ENCODE measurements around the gene NIT1.

DNA sequence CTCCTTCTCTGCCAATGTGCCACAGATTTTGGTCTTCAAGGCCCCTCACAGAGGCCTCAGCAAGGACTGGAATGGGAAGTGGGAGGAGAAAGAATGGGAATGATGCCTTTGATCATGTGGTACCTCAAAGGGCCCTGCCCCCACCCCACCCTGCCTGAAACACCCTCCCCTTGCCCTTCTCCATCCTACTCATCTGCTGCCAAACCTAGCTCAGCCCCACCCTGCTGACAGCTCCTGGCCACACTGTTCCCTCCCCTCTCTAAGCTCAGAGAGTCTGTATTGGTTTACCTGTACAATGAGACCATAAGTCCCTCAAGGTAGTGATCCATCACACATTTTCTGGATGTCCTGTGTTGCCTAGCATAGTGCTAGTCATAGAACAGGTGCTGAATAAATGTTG, 41.5 kb upstream of the NIT1 start:
- TF ChIP-seq, protein P1, sequence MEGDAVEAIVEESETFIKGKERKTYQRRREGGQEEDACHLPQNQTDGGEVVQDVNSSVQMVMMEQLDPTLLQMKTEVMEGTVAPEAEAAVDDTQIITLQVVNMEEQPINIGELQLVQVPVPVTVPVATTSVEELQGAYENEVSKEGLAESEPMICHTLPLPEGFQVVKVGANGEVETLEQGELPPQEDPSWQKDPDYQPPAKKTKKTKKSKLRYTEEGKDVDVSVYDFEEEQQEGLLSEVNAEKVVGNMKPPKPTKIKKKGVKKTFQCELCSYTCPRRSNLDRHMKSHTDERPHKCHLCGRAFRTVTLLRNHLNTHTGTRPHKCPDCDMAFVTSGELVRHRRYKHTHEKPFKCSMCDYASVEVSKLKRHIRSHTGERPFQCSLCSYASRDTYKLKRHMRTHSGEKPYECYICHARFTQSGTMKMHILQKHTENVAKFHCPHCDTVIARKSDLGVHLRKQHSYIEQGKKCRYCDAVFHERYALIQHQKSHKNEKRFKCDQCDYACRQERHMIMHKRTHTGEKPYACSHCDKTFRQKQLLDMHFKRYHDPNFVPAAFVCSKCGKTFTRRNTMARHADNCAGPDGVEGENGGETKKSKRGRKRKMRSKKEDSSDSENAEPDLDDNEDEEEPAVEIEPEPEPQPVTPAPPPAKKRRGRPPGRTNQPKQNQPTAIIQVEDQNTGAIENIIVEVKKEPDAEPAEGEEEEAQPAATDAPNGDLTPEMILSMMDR (IDR thresholded peaks at IDR 0.05; ENCODE audit: low read length), result no peak
- no peak for TF ChIP-seq EZH2phosphoT487 (IDR thresholded peaks at IDR 0.05; ENCODE audit: low read length)

Measured in MM.1S (cell line).